Measurements from ENCODE around the gene PDE1C. TPM values are rescaled to one million over a fixed set of nuclear protein-coding genes. Genes with fewer than 3 reads are reported as not detected.

The PDE1C gene
- total RNA-seq, 2 experiments from 2014 or later: not detected

DNA sequence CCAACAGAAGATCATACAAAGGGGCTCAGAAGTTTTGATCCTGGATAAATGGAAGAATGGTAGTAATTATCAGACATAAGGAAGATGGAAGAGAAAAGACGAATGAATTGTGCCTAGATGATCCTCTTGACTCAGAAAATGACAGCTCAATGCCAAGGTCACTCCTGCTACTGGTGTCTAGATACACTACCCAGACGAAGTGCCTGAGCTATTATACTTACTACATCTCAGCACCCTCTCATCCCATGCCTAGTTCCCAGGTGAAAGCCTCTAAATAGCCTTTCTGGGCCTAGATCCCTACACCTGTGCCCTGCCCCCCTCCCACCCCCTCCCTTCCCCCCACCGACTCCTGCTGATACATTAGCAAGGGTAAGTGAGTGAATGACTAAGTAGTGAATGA is 25.5 kb downstream of the PDE1C start:
- Histone ChIP-seq H4K20me1 (ENCODE audit: insufficient read depth, low read length) (no peaks in the 10 kb centered on the region), H3K4me2 (ENCODE audit: low read length) (no peak overlapping the region), H2AFZ (ENCODE audit: low read length) (no peak overlapping the region), H3K4me1 (ENCODE audit: insufficient read depth, low read length, poor library complexity, severe bottlenecking) (no peaks in the 10 kb centered on the region), H3K36me3 (ENCODE audit: insufficient read depth, low read length) (no peaks in the 10 kb centered on the region), H3K9me3 (ENCODE audit: low read length) (no peaks in the 10 kb centered on the region), H3K27ac (ENCODE audit: low read depth, low read length, poor library complexity, severe bottlenecking) (no peak overlapping the region), H3K9me2 (ENCODE audit: insufficient read depth, low read length) (no peaks in the 10 kb centered on the region), H3K79me2 (ENCODE audit: insufficient read depth, low read depth, low read length) (no peaks in the 10 kb centered on the region), H3K4me3 (ENCODE audit: low read depth, low read length, poor library complexity, severe bottlenecking) (no peak overlapping the region)
- intact Hi-C loops (cut with micrococcal nuclease; ENCODE audit: unreplicated experiment): no loop called here
- DNase-seq (ENCODE audit: low spot score): no peak
- no TSS peak for BruUV-seq (replicated peaks)
- CTCF ChIA-PET (ENCODE audit: unreplicated experiment): no interaction called here
- POLR2A ChIA-PET: no interaction called here
- TF ChIP-seq, protein P1, sequence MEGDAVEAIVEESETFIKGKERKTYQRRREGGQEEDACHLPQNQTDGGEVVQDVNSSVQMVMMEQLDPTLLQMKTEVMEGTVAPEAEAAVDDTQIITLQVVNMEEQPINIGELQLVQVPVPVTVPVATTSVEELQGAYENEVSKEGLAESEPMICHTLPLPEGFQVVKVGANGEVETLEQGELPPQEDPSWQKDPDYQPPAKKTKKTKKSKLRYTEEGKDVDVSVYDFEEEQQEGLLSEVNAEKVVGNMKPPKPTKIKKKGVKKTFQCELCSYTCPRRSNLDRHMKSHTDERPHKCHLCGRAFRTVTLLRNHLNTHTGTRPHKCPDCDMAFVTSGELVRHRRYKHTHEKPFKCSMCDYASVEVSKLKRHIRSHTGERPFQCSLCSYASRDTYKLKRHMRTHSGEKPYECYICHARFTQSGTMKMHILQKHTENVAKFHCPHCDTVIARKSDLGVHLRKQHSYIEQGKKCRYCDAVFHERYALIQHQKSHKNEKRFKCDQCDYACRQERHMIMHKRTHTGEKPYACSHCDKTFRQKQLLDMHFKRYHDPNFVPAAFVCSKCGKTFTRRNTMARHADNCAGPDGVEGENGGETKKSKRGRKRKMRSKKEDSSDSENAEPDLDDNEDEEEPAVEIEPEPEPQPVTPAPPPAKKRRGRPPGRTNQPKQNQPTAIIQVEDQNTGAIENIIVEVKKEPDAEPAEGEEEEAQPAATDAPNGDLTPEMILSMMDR (conservative IDR thresholded peaks at IDR 0.05; ENCODE audit: low read length): no peak
- TF ChIP-seq EZH2phosphoT487 (IDR thresholded peaks at IDR 0.05; ENCODE audit: borderline replicate concordance, low read depth, low read length): no peak

DNA sequence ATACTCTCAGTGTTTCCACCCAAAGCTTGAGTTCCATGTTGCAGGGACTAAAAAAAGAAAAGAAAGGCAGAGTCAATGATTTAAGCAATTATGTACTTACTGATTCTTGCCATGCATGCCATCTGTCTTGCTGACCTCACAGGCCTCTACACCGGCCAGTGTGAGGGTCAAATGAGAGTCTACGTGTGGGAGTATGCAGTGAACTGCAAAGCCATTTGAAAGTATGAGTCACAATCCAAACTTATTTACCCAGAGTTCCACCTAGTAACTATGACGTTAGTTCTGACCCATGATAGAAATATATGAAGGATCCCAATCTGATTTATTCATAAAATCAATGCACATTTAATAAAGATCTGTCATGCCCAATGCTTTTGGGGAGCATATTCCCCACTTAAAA is 26.5 kb downstream of the PDE1C start:
- POLR2A ChIA-PET: no interaction called here
- no peak for DNase-seq (ENCODE audit: low spot score)
- Histone ChIP-seq H2AFZ (ENCODE audit: low read length) (no peak overlapping the region), H3K4me1 (ENCODE audit: insufficient read depth, low read length, poor library complexity, severe bottlenecking) (no peaks in the 10 kb centered on the region), H3K79me2 (ENCODE audit: insufficient read depth, low read depth, low read length) (no peaks in the 10 kb centered on the region), H3K27ac (ENCODE audit: low read depth, low read length, poor library complexity, severe bottlenecking) (no peak overlapping the region), H3K9me3 (ENCODE audit: low read length) (no peaks in the 10 kb centered on the region), H3K4me2 (ENCODE audit: low read length) (no peak overlapping the region), H3K9me2 (ENCODE audit: insufficient read depth, low read length) (no peaks in the 10 kb centered on the region), H4K20me1 (ENCODE audit: insufficient read depth, low read length) (no peaks in the 10 kb centered on the region), H3K36me3 (ENCODE audit: insufficient read depth, low read length) (no peaks in the 10 kb centered on the region), H3K4me3 (ENCODE audit: low read depth, low read length, poor library complexity, severe bottlenecking) (no peak overlapping the region)
- CTCF ChIA-PET (ENCODE audit: unreplicated experiment): no interaction called here
- no peak for TF ChIP-seq EZH2phosphoT487 (IDR thresholded peaks at IDR 0.05; ENCODE audit: borderline replicate concordance, low read depth, low read length)
- TF ChIP-seq, protein P1 (conservative IDR thresholded peaks at IDR 0.05; ENCODE audit: low read length): no peak
- BruUV-seq (replicated peaks): no TSS peak
- intact Hi-C loops (cut with micrococcal nuclease; ENCODE audit: unreplicated experiment): no loop called here

DNA sequence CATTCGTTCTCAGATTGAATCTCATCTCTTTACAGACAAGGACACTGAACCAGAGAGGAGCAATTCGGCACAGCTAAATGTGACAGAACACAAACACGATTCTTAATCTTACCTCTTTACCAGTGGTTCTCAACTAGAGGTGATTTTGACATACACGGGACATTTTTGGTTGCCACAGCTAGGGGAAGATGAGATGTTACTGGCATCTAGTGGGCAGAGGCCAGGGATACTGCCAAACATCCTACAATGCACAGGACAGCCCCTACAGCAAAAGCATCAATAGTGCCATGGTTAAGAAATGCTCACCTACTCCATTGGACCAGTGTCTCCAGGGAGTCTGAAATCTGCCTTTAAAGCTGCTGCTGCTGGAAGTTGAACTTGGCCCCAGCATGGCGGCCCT is 27.3 kb downstream of the PDE1C start:
- no peak overlapping the region for H3K27ac ChIP-seq (ENCODE audit: low read depth, low read length, poor library complexity, severe bottlenecking)
- no peak overlapping the region for H3K4me2 ChIP-seq (ENCODE audit: low read length)
- no peak for DNase-seq (ENCODE audit: low spot score)
- no peak overlapping the region for H3K4me3 ChIP-seq (ENCODE audit: low read depth, low read length, poor library complexity, severe bottlenecking)
- no TSS peak for BruUV-seq (replicated peaks)
- intact Hi-C loops (cut with micrococcal nuclease; ENCODE audit: unreplicated experiment): no loop called here
- ChIA-PET POLR2A (no interaction called here), CTCF (ENCODE audit: unreplicated experiment) (no interaction called here)
- no peaks in the 10 kb centered on the region for H3K36me3 ChIP-seq (ENCODE audit: insufficient read depth, low read length)
- TF ChIP-seq EZH2phosphoT487 (IDR thresholded peaks at IDR 0.05; ENCODE audit: borderline replicate concordance, low read depth, low read length): no peak
- TF ChIP-seq, protein P1 (conservative IDR thresholded peaks at IDR 0.05; ENCODE audit: low read length): no peak
- H3K9me3 ChIP-seq (ENCODE audit: low read length): no peaks in the 10 kb centered on the region
- no peak overlapping the region for H2AFZ ChIP-seq (ENCODE audit: low read length)
- no peaks in the 10 kb centered on the region for H4K20me1 ChIP-seq (ENCODE audit: insufficient read depth, low read length)
- no peaks in the 10 kb centered on the region for H3K79me2 ChIP-seq (ENCODE audit: insufficient read depth, low read depth, low read length)
- H3K4me1 ChIP-seq (ENCODE audit: insufficient read depth, low read length, poor library complexity, severe bottlenecking): no peaks in the 10 kb centered on the region
- H3K9me2 ChIP-seq (ENCODE audit: insufficient read depth, low read length): no peaks in the 10 kb centered on the region
